IPS-18a (cell line): Measurements from ENCODE around the gene SMYD3.

ENCODE experiments used
- H3K27ac ChIP-seq: one replicate; pipeline ENCODE4 v1.5.1; 2013; ENCODE audit warnings: low read length
- H3K27me3 ChIP-seq: one replicate; pipeline ENCODE4 v1.6.1; 2013; ENCODE audit warnings: mild to moderate bottlenecking, low read length; ENCODE audit not compliant: control insufficient read depth, insufficient read depth
- H3K36me3 ChIP-seq: one replicate; pipeline ENCODE4 v1.6.1; 2013; ENCODE audit warnings: low read depth, low read length; ENCODE audit not compliant: control insufficient read depth
- H3K4me1 ChIP-seq: one replicate; pipeline ENCODE4 v1.6.1; 2013; ENCODE audit warnings: low read depth, low read length; ENCODE audit not compliant: control insufficient read depth
- H3K4me3 ChIP-seq: one replicate; pipeline ENCODE4 v1.5.1; 2013; ENCODE audit warnings: low read length
- H3K9ac ChIP-seq: one replicate; pipeline ENCODE4 v1.6.1; 2013; ENCODE audit warnings: mild to moderate bottlenecking, low read length, moderate library complexity
- H3K9me3 ChIP-seq: one replicate; pipeline ENCODE4 v1.6.1; 2013; ENCODE audit warnings: low read depth, low read length; ENCODE audit not compliant: control insufficient read depth

SMYD3 gene

DNA sequence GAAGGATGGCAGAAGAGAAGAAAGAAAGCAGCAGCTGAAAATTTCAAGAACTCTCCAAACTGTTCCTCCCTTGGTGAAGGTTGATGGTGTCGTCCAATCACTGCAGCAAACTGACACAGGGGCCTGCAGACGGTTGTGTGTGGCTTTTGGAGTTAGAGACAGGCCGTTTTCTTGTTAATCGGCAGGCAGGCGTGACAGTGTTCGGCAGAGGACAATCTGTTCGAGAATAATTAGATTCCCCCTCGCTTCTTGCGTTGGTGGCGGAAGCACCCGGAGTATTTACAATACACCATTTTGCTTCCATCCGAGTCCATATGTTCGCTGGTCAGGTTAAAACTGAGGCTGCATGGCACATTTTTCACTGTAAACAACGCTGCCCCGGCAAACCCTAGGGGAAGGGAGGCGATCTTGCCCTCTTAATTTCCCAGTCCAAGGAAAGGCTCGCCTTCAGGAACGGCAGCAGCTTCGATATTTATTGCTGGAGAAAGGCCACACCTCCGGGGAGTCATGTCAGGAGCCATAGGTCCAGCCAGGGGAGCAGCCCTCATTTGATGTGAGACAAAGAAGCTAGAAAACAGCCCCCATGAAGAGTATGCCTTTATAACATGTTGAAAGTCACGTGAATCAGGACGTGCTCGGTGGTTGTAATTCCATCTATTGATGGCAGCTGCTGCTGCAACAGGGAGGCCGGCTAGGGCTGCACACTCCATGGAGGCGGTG is 360.1 kb downstream of the SMYD3 start:
- Histone ChIP-seq H3K27ac (no peak overlapping the region), H3K4me3 (no peak overlapping the region), H3K27me3 (no peaks in the 10 kb centered on the region), H3K36me3 (no peaks in the 10 kb centered on the region), H3K4me1 (no peaks in the 10 kb centered on the region), H3K9ac (no peak overlapping the region), H3K9me3 (no peaks in the 10 kb centered on the region)

DNA sequence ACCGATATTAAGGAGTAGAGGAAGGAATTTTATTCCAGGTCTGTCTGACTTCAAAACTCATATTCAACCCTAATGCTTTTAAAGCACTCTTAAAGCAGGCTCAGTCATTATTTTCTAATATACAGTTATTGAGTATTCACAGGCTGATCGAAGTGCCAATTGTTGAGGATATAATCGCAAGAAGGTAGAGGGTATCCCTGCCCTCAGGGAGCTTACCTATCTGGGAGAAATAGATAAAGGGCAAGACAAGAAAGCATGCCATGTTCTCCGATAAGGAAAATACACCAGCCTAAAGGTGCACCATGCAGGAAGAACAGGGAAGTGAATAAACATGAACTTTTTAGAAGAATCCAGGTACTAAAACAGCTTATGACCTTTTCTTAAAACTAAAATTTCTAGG is 361.2 kb downstream of the SMYD3 start:
- Histone ChIP-seq H3K9ac (no peak overlapping the region), H3K27ac (no peak overlapping the region), H3K4me3 (no peak overlapping the region), H3K4me1 (no peaks in the 10 kb centered on the region), H3K27me3 (no peaks in the 10 kb centered on the region), H3K36me3 (no peaks in the 10 kb centered on the region), H3K9me3 (no peaks in the 10 kb centered on the region)

DNA sequence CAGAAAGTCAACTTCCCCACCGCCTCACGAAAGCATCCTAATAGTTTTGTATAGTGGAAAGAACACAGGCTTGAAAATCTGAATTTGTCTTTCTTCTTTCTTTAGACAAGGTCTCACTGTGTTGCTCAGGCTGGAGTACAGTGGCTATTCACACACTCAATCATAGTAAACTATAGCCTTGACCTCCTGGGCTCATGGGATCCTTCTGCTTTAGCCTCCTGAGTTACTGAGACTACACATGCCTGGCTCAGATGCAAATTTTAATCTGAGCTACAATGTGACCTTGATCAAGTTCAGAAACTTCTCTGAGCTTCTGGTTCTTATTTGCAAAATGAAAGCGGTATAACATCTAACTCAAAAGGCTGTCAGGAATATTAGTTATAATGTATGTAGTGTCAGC is 362.1 kb downstream of the SMYD3 start:
- Histone ChIP-seq H3K36me3 (no peaks in the 10 kb centered on the region), H3K9ac (no peak overlapping the region), H3K9me3 (no peaks in the 10 kb centered on the region), H3K4me1 (no peaks in the 10 kb centered on the region), H3K27ac (no peak overlapping the region), H3K27me3 (no peaks in the 10 kb centered on the region), H3K4me3 (no peak overlapping the region)

DNA sequence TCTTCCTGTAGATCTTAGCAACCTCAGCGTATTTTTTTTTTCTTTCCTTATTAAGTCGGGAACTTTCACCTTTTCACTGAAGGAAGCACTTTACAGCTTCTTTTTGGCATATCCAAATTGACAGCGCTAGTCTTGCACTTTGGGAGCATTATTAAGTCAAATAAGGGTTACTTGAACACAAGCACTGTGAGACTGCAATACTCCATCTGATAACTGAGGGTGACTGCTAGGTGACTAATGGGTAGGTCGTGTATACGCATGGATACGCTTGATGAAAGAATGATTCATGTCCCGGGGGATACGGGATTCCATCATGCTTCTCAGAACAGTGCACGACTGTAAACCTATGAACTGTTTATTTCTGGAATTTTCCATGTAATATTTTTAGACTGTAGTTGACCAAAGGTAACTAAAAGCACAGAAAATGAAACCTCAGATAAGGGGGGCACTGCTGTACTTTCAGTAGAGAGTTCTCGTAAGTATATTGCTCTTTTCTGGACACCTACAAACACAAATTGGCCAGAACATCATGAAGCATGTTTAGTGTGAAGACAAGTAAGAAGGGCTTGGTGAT is 364.7 kb downstream of the SMYD3 start:
- H3K9ac ChIP-seq: no peak overlapping the region
- no peak overlapping the region for H3K27ac ChIP-seq
- no peaks in the 10 kb centered on the region for H3K9me3 ChIP-seq
- no peaks in the 10 kb centered on the region for H3K27me3 ChIP-seq
- no peaks in the 10 kb centered on the region for H3K36me3 ChIP-seq
- no peaks in the 10 kb centered on the region for H3K4me1 ChIP-seq
- H3K4me3 ChIP-seq: no peak overlapping the region

DNA sequence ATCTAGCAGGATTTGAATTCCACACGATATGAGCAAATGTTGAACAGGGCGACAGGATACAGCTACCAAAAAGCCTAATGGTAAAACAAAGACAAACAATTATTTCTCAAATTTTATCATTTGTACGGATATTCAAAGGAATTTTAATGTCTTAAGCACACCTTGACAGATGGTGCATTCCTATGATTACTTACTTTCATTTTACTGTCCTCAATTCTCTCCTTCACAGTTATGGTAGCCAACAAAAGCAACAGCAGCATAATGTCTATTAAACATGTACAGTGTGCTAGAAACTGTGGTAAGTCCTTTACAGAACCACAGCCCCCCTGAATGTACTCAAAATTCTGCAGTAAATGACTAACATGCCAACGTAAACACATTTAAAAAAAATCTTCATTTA is 365.8 kb downstream of the SMYD3 start:
- Histone ChIP-seq H3K27ac (no peak overlapping the region), H3K4me3 (no peak overlapping the region), H3K9me3 (no peaks in the 10 kb centered on the region), H3K4me1 (no peaks in the 10 kb centered on the region), H3K9ac (no peak overlapping the region), H3K27me3 (no peaks in the 10 kb centered on the region), H3K36me3 (no peaks in the 10 kb centered on the region)

DNA sequence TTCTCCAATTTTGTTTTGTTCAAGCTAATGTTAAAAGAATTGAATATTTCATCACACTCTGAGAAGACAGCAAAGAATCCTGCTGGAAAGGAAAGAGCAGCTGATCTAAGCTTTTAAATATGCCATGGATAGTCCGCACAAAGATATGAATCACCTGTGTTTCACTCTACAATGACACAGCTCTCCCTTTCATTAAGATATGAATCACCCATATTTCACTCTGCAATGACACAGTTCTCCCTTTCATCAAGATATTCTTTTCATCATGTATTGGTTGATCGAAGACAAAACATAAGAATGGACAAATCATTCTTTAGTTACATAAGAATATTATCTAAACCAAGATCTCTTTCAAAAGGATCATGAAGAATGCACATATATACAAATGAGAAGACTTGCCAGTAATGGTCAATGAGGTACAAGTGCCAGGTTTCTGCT is 367.3 kb downstream of the SMYD3 start:
- Histone ChIP-seq H3K9ac (no peak overlapping the region), H3K9me3 (no peaks in the 10 kb centered on the region), H3K36me3 (no peaks in the 10 kb centered on the region), H3K4me3 (no peak overlapping the region), H3K4me1 (no peaks in the 10 kb centered on the region), H3K27me3 (no peaks in the 10 kb centered on the region), H3K27ac (no peak overlapping the region)

DNA sequence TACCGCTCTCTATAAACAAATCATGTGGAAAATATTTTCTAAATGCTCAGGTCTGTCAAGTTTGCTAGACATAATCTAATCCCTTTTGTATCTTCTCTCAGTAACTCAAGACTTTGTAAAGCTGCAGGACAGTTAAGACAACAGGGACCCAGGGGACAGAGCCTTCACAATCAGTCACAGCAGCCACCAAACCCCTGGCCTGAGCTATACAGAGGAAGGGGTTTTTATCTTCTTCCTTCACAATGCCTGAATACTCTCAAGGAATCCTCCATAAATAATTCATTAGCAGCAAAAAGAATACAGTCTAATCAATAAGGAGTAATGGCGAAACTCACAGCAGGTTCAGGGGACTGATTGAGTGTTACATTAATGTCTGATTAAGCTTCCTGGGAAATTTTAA is 368.3 kb downstream of the SMYD3 start:
- Histone ChIP-seq H3K4me3 (no peak overlapping the region), H3K4me1 (no peaks in the 10 kb centered on the region), H3K27me3 (no peaks in the 10 kb centered on the region), H3K9me3 (no peaks in the 10 kb centered on the region), H3K27ac (no peak overlapping the region), H3K36me3 (no peaks in the 10 kb centered on the region), H3K9ac (no peak overlapping the region)

DNA sequence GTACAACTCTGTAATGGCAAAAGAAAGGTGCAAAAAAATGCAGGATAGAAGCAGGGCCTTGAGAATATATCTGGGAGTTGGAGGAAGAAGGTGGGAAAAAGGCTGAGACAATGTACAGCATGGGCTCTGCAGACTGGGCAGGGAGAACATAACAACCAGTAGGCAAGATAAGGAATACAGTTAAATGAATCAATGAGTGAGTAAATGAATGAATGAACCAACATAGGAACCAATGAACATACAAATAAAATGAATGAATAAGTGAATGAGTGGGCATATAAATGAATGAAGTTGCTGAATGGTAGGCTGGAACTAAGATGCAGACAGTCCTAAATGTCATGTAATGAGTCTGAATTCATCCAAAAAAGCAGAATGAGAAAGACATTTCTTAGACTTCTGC is 370.6 kb downstream of the SMYD3 start:
- H3K4me3 ChIP-seq: no peak overlapping the region
- no peaks in the 10 kb centered on the region for H3K9me3 ChIP-seq
- no peaks in the 10 kb centered on the region for H3K36me3 ChIP-seq
- H3K9ac ChIP-seq: no peak overlapping the region
- no peak overlapping the region for H3K27ac ChIP-seq
- H3K27me3 ChIP-seq: no peaks in the 10 kb centered on the region
- no peaks in the 10 kb centered on the region for H3K4me1 ChIP-seq

DNA sequence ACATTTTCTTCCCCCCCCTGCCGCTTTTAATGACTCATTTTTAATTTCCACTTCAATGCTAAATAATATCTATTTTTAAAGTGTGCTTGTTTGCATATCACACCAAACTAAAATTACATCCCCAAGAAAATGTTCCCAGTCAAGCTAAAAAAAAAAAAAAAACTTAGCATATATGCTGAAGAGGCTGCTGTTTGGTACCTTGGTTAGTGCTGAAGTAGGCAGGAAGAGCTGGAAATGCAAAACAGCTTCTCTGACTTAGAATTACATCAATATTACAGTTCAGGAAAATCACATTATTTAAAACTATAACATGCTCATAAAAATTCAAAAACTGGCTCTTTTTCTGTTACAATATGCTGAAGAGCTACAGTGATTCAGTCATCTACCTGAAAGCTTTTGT is 372.3 kb downstream of the SMYD3 start:
- no peak overlapping the region for H3K27ac ChIP-seq
- no peak overlapping the region for H3K9ac ChIP-seq
- no peaks in the 10 kb centered on the region for H3K4me1 ChIP-seq
- no peaks in the 10 kb centered on the region for H3K27me3 ChIP-seq
- H3K36me3 ChIP-seq: no peaks in the 10 kb centered on the region
- H3K9me3 ChIP-seq: no peaks in the 10 kb centered on the region
- H3K4me3 ChIP-seq: no peak overlapping the region

DNA sequence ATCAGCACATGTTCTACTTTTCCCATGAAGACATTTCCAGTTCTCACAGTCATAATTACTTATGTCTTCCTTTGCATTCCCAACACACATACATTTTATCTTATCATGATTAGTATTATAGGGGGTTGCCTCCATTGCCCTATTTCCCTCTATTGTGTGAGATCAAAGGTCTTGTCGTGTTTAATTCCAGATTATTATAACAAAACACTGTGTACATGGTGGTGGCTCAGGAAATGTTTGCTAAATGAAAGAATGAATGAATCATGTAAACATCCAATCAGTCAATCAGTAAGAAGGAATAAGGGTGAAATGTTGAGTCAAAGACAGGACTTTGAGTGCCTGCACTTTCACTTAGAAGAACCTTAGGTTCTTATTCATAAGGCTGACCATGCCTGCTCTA is 376.0 kb downstream of the SMYD3 start:
- no peak overlapping the region for H3K4me3 ChIP-seq
- H3K4me1 ChIP-seq: no peaks in the 10 kb centered on the region
- H3K27ac ChIP-seq: no peak overlapping the region
- H3K9me3 ChIP-seq: no peaks in the 10 kb centered on the region
- no peak overlapping the region for H3K9ac ChIP-seq
- H3K36me3 ChIP-seq: no peaks in the 10 kb centered on the region
- no peaks in the 10 kb centered on the region for H3K27me3 ChIP-seq

DNA sequence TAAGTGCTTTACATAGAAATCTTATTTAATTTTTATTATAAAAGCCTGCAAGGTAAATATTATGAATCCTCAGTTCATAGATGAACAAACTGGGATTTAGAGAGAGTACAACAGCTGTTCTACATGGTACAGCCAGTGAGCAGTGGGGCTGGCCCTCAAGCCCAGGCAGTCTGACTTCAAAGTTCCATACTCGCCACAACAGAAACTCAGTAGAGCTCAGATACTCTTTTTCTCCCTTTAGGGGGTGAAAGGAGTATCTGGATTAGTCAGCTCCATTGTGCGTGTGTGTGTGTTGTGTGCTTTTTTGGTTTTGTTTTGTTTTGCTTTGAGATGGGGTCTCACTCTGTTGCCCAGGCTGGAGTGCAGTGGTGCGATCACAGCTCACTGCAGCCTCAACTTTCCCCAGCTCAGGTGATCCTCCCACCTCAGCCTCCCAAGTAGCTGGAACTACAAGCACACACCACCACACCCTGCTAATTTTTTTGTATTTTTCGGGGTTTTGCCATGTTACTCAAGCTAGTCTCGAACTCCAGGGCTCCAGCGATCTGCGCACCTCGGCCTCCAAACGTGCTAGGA is 378.5 kb downstream of the SMYD3 start:
- no peak overlapping the region for H3K27ac ChIP-seq
- H3K4me1 ChIP-seq: no peaks in the 10 kb centered on the region
- no peak overlapping the region for H3K9ac ChIP-seq
- no peak overlapping the region for H3K4me3 ChIP-seq
- H3K27me3 ChIP-seq: no peaks in the 10 kb centered on the region
- no peaks in the 10 kb centered on the region for H3K9me3 ChIP-seq
- no peaks in the 10 kb centered on the region for H3K36me3 ChIP-seq

DNA sequence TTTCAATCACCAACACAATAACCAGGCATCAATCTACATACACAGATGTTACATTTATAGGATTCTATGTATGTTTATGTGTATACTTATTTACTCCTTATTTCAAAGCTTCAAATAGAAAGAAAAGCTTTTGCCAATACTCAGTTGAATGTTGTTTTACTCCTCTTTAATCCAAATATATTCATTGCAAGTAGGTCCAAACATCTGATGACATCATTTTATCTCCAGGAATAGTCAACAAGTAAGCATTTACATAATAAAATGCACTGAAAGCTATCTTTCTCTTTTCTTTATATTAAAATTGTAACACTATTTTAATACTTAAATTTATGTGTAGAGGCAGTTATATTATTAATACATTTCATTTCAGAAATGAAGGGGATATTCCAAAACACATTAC is 380.5 kb downstream of the SMYD3 start:
- H3K36me3 ChIP-seq: no peaks in the 10 kb centered on the region

More for the DNA sequence above, 380.5 kb downstream of the SMYD3 start:
- Histone ChIP-seq H3K9ac (no peak overlapping the region), H3K27ac (no peak overlapping the region), H3K9me3 (no peaks in the 10 kb centered on the region), H3K4me1 (no peaks in the 10 kb centered on the region), H3K27me3 (no peaks in the 10 kb centered on the region), H3K4me3 (no peak overlapping the region)
